H9 (cell line): ENCODE data around the gene ID4. TPM values are rescaled to one million over a fixed set of nuclear protein-coding genes. Genes with fewer than 3 reads are reported as not detected.

ENCODE experiments used
- DNase-seq: peaks from one replicate; pipeline ENCODE4 v3.0.0-alpha.2; 2017
- H2AFZ ChIP-seq: one replicate; pipeline ENCODE4 v1.6.1; 2013; ENCODE audit warnings: mild to moderate bottlenecking, low read length, control low read depth, moderate library complexity
- H2AK5ac ChIP-seq: 2 replicates; pipeline ENCODE4 v1.6.1; 2013; ENCODE audit warnings: low read length, control low read depth, mixed read lengths; ENCODE audit not compliant: insufficient read length
- H2BK120ac ChIP-seq: one replicate; pipeline ENCODE4 v1.6.1; 2013; ENCODE audit warnings: low read depth, mild to moderate bottlenecking, low read length, control low read depth, inconsistent platforms; ENCODE audit not compliant: poor library complexity, severe bottlenecking
- H2BK12ac ChIP-seq: 2 replicates; pipeline ENCODE4 v1.6.1; 2013; ENCODE audit warnings: low read length, control low read depth, mixed read lengths, low read depth; ENCODE audit not compliant: insufficient read length
- H2BK15ac ChIP-seq: 2 replicates; pipeline ENCODE4 v1.6.1; 2013; ENCODE audit warnings: low read depth, low read length, control low read depth
- H2BK20ac ChIP-seq: one replicate; pipeline ENCODE4 v1.6.1; 2013; ENCODE audit warnings: low read depth, mild to moderate bottlenecking, low read length, control low read depth, inconsistent platforms; ENCODE audit not compliant: poor library complexity, severe bottlenecking
- H2BK5ac ChIP-seq: 2 replicates; pipeline ENCODE4 v1.6.1; 2013; ENCODE audit warnings: low read length, control low read depth, mixed read lengths; ENCODE audit not compliant: insufficient read length
- H3K14ac ChIP-seq: 2 replicates; pipeline ENCODE4 v1.6.1; 2013; ENCODE audit warnings: low read length, control low read depth; ENCODE audit not compliant: insufficient read depth
- H3K18ac ChIP-seq: 2 replicates; pipeline ENCODE4 v1.6.1; 2013; ENCODE audit warnings: low read depth, mild to moderate bottlenecking, mixed read lengths, low read length, control low read depth; ENCODE audit not compliant: insufficient read length
- H3K23ac ChIP-seq: 2 replicates; pipeline ENCODE4 v1.6.1; 2013; ENCODE audit warnings: low read length, control low read depth, mixed read lengths, low read depth; ENCODE audit not compliant: insufficient read length
- H3K23me2 ChIP-seq: 2 replicates; pipeline ENCODE4 v1.6.1; 2013; ENCODE audit warnings: low read depth, mild to moderate bottlenecking, mixed read lengths, low read length, control low read depth; ENCODE audit not compliant: insufficient read length, poor library complexity, severe bottlenecking
- H3K27ac ChIP-seq: 2 replicates; pipeline ENCODE4 v1.5.1; 2013; ENCODE audit warnings: low read length, control low read depth, mixed read lengths, low read depth; ENCODE audit not compliant: insufficient read length
- H3K27me3 ChIP-seq: 2 replicates; pipeline ENCODE4 v1.6.1; 2013; ENCODE audit warnings: low read length, control low read depth, inconsistent platforms; ENCODE audit not compliant: insufficient read depth
- H3K4ac ChIP-seq: 2 replicates; pipeline ENCODE4 v1.6.1; 2013; ENCODE audit warnings: low read depth, mild to moderate bottlenecking, control low read depth, inconsistent platforms, low read length, moderate library complexity
- H3K4me1 ChIP-seq: 2 replicates; pipeline ENCODE4 v1.6.1; 2013; ENCODE audit warnings: low read length, control low read depth, inconsistent platforms; ENCODE audit not compliant: insufficient read depth
- H3K4me2 ChIP-seq: 2 replicates; pipeline ENCODE4 v1.6.1; 2013; ENCODE audit warnings: low read length, control low read depth, mixed read lengths; ENCODE audit not compliant: insufficient read length, insufficient read depth
- H3K56ac ChIP-seq: 2 replicates; pipeline ENCODE4 v1.6.1; 2013; ENCODE audit warnings: low read depth, mild to moderate bottlenecking, mixed read lengths, low read length, control low read depth; ENCODE audit not compliant: insufficient read length
- H3K79me1 ChIP-seq: 2 replicates; pipeline ENCODE4 v1.6.1; 2013; ENCODE audit warnings: low read depth, mild to moderate bottlenecking, moderate library complexity, low read length, control low read depth, inconsistent platforms; ENCODE audit not compliant: insufficient read depth, poor library complexity, severe bottlenecking
- H3K79me2 ChIP-seq: 2 replicates; pipeline ENCODE4 v1.6.1; 2013; ENCODE audit warnings: low read length, control low read depth, inconsistent platforms; ENCODE audit not compliant: insufficient read depth
- H3K9ac ChIP-seq: 2 replicates; pipeline ENCODE4 v1.6.1; 2013; ENCODE audit warnings: low read length, control low read depth, mixed read lengths; ENCODE audit not compliant: insufficient read length; ENCODE audit errors: extremely low read depth
- H3K9me3 ChIP-seq: one replicate; pipeline ENCODE4 v1.6.1; 2013; ENCODE audit warnings: low read depth, low read length, inconsistent platforms; ENCODE audit not compliant: control insufficient read depth
- H3T11ph ChIP-seq: one replicate; pipeline ENCODE4 v1.6.1; 2013; ENCODE audit warnings: mild to moderate bottlenecking, low read length, control low read depth, inconsistent platforms
- H4K20me1 ChIP-seq: one replicate; pipeline ENCODE4 v1.6.1; 2013; ENCODE audit not compliant: control insufficient read depth, insufficient read length, insufficient read depth
- H4K5ac ChIP-seq: 2 replicates; pipeline ENCODE4 v1.6.1; 2013; ENCODE audit warnings: low read depth, mild to moderate bottlenecking, mixed read lengths, low read length, control low read depth; ENCODE audit not compliant: insufficient read length
- H4K8ac ChIP-seq: replicated peaks from 2 replicates; pipeline ENCODE4 v1.6.1; 2013; ENCODE audit warnings: low read length, control low read depth, mixed read lengths, low read depth; ENCODE audit not compliant: insufficient read length
- H4K91ac ChIP-seq: 2 replicates; pipeline ENCODE4 v1.6.1; 2013; ENCODE audit warnings: low read depth, mild to moderate bottlenecking, moderate library complexity, mixed read lengths, low read length, control low read depth; ENCODE audit not compliant: insufficient read length
- H3K27ac Mint-ChIP-seq, 3 experiments: 2 replicates in 2 of 3; 3 replicates in 1 of 3; pipeline ENCODE4 v1.8.0; 2020 to 2021; ENCODE audit warnings: mixed read lengths in 3 of 3, mild to moderate bottlenecking in 1 of 3, moderate library complexity in 1 of 3
- H3K27me3 Mint-ChIP-seq: 2 replicates; pipeline ENCODE4 v1.8.0; 2021; ENCODE audit warnings: low read depth, mild to moderate bottlenecking, moderate library complexity, mixed read lengths
- H3K36me3 Mint-ChIP-seq, 3 experiments: 2 replicates in 2 of 3; 3 replicates in 1 of 3; pipeline ENCODE4 v1.8.0; 2020 to 2021; ENCODE audit warnings: low read depth in 3 of 3, mixed read lengths in 3 of 3; ENCODE audit not compliant: insufficient read depth in 1 of 3
- H3K4me1 Mint-ChIP-seq, 2 experiments: 2 replicates each; pipeline ENCODE4 v1.8.0; 2020; ENCODE audit warnings: mixed read lengths in 2 of 2
- H3K4me3 Mint-ChIP-seq, 2 experiments: 2 replicates in 1 of 2; 3 replicates in 1 of 2; pipeline ENCODE4 v1.8.0; 2020 to 2021; ENCODE audit warnings: mild to moderate bottlenecking in 2 of 2, mixed read lengths in 2 of 2, moderate library complexity in 1 of 2
- H3K9me3 Mint-ChIP-seq, 2 experiments: 2 replicates in 1 of 2; 3 replicates in 1 of 2; pipeline ENCODE4 v1.8.0; 2020; ENCODE audit warnings: mild to moderate bottlenecking in 2 of 2, mixed read lengths in 2 of 2, moderate library complexity in 1 of 2
- WGBS: extraction: QIAGEN DNeasy Blood & Tissue Kit; methylation state at CpG from one replicate; pipeline ENCODE4 v1.1.7; 2013; ENCODE audit warnings: missing lambda C conversion rate, low lambda C conversion rate, mixed read lengths; ENCODE audit not compliant: insufficient read length; ENCODE audit errors: extremely low coverage; 5-methylcytosine and 5-hydroxymethylcytosine counted together
- total RNA-seq: library from RNA; stranded (reverse); gene quantifications from 2 replicates; pipeline ENCODE4 v1.2.1, GENCODE V29; 2021
- TF ChIP-seq, protein P1 (sequence below): fragments of 200-600 bp; sonication (generic); conservative IDR thresholded peaks from 3 replicates; pipeline ENCODE4 v1.8.0; 2021; ENCODE audit warnings: antibody characterized with exemption, mild to moderate bottlenecking

Gene ID4
- total RNA-seq, 1 experiment from 2014 or later: 14.0 TPM

DNA sequence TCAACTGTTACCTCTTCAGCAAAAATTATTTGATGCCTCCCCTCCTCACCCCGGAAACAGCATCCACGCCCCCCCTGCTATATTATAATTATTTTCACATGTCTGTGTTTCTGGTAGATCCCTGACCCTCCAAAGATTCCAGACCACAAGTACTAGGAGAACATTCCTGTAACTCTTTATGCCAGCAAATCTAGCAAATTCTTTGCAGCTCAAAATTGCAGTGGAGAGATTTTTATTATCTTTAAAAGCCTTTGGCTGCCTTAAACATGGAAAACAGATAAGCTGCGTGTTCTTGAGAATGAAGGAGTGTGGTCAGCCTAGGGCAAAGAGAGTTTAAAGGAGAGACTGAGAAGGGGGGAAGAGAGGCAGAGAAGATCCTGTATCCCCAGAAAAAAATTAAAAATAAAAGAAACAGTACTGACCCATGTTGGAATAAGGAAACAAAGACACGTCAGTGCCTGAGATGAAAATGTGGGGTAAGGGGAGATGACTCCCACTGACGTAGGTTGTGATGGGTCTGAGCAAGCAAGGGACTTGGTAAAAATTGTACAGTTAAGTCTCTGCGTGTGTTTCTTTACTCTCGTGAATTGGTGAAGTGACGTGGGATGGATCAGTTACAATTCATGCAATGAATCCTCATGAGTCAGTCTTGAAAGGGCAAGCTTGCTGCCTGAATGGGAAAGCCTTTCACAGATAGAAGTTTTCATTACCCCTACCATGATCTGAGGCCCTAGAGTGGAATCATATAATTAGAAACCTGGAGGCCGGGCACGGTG is 8.3 kb downstream of the ID4 start:
- H2AK5ac ChIP-seq: no peak overlapping the region
- H3K79me2 ChIP-seq: no peaks in the 10 kb centered on the region
- no peak overlapping the region for H2BK15ac ChIP-seq
- H2AFZ ChIP-seq: no peak overlapping the region
- no peak for DNase-seq
- no peak overlapping the region for H2BK5ac ChIP-seq
- H3K27ac Mint-ChIP-seq: no peak overlapping the region
- no peak overlapping the region for H2BK12ac ChIP-seq
- no peak overlapping the region for H2BK120ac ChIP-seq
- TF ChIP-seq, protein P1, sequence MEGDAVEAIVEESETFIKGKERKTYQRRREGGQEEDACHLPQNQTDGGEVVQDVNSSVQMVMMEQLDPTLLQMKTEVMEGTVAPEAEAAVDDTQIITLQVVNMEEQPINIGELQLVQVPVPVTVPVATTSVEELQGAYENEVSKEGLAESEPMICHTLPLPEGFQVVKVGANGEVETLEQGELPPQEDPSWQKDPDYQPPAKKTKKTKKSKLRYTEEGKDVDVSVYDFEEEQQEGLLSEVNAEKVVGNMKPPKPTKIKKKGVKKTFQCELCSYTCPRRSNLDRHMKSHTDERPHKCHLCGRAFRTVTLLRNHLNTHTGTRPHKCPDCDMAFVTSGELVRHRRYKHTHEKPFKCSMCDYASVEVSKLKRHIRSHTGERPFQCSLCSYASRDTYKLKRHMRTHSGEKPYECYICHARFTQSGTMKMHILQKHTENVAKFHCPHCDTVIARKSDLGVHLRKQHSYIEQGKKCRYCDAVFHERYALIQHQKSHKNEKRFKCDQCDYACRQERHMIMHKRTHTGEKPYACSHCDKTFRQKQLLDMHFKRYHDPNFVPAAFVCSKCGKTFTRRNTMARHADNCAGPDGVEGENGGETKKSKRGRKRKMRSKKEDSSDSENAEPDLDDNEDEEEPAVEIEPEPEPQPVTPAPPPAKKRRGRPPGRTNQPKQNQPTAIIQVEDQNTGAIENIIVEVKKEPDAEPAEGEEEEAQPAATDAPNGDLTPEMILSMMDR: no peak
- H4K91ac ChIP-seq: no peak overlapping the region
- no peaks in the 10 kb centered on the region for H3K9me3 ChIP-seq
- H2BK20ac ChIP-seq: no peak overlapping the region
- H4K8ac ChIP-seq: no peak overlapping the region
- H3K36me3 Mint-ChIP-seq: peaks cover 0 to 3% (median 3%) of the 10 kb centered on the region in 3 experiments; a peak in 4 of 7 replicates
- no peaks in the 10 kb centered on the region for H4K20me1 ChIP-seq
- H3K4me3 Mint-ChIP-seq: no peak overlapping the region
- H3K4me1 Mint-ChIP-seq: peaks cover 30 to 31% of the 10 kb centered on the region in 2 experiments
- H3K14ac ChIP-seq: no peak overlapping the region
- H3K4ac ChIP-seq: no peak overlapping the region
- H3K27me3 ChIP-seq: no peaks in the 10 kb centered on the region
- H3K4me2 ChIP-seq: no peak overlapping the region
- no peak overlapping the region for H3K23ac ChIP-seq
- H3T11ph ChIP-seq: no peak overlapping the region
- WGBS: no CpG with 5 or more reads among the region's 10 CpGs
- no peak overlapping the region for H3K27ac ChIP-seq
- no peak overlapping the region for H4K5ac ChIP-seq
- H3K56ac ChIP-seq: no peak overlapping the region
- no peaks in the 10 kb centered on the region for H3K9me3 Mint-ChIP-seq
- H3K18ac ChIP-seq: no peak overlapping the region
- no peaks in the 10 kb centered on the region for H3K79me1 ChIP-seq
- H3K9ac ChIP-seq: no peak overlapping the region
- H3K4me1 ChIP-seq: peaks cover 2% of the 10 kb centered on the region; the same call in 1 of the 2 replicates
- H3K27me3 Mint-ChIP-seq: no peaks in the 10 kb centered on the region
- H3K23me2 ChIP-seq: no peaks in the 10 kb centered on the region
